Measurements from ENCODE around the gene CKLF.
"Not testable (repeated sequence)": the region's sequence is repeated elsewhere in the genome, so short reads cannot be mapped to it uniquely, and the experiment has no call there.

CKLF gene

DNA sequence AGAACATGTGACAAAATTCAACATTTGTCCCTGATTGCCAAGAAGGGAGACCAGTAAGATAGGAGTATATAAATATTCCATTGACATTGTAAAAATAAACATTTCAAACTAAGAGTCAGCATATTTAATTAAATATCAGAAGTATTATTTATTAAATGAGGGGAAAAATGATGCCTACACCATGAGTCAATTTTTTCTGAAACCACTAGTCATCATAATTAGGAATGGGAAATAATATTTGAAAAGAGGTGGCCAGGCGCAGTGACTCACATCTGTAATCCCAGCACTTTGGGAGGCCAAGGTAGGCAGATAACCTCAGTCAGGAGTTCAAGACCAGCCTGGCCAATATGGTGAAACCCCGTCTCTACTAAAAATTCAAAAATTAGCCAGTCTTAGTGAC lies 16.0 kb downstream of the CKLF start:
- DNase-seq (ENCODE audit: low read depth): no peak

GRCh38 chr16:66569131-66569530 lies 16.8 kb downstream of the CKLF start:
- no peak for DNase-seq (ENCODE audit: low read depth)

- no peak for DNase-seq (ENCODE audit: low read depth)
These were observed 17.5 kb downstream of the CKLF start for GRCh38 chr16:66569827-66570405.

- DNase-seq (ENCODE audit: low read depth): no peak
These were observed 20.0 kb downstream of the CKLF start for GRCh38 chr16:66572356-66572755.

DNA sequence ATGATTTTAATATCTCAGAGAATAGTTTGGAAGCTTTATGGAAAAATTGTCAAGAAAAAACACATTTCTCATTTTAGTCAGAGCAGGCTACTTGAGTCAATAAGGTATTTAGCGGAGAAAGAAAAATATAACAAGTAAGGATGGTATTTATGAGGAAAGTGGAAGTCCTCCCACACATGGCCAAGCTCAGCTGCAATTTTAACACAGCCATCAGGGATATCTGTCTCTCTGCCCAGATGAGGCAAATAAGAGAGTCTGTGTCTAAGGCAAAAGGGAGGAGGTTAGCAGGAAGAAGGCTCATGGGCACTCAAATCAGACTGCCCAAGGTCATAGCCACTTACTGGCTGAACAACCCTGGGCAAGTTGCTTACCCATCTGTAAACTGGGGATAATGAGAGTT lies 21.7 kb downstream of the CKLF start:
- no peak for DNase-seq (ENCODE audit: low read depth)

DNA sequence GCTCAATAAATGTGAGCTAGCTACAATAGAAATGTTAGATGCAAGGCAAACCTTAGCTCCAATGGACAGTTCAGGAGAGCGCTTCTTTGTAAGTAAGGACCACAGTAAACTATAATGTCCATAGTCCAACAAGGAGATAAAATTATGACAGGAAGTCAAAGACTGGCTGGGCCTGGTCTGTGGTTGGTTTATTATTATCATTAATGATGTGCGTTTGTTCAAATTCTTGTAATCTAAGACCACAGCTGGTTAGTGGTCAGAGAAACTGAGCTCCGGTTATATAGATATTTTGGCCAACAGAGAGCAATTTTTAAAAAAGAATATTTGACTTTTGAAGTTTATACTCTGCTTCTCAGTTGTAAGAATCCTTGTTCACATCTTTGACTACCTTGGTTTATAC lies 22.2 kb downstream of the CKLF start:
- DNase-seq (ENCODE audit: low read depth): no peak

DNA sequence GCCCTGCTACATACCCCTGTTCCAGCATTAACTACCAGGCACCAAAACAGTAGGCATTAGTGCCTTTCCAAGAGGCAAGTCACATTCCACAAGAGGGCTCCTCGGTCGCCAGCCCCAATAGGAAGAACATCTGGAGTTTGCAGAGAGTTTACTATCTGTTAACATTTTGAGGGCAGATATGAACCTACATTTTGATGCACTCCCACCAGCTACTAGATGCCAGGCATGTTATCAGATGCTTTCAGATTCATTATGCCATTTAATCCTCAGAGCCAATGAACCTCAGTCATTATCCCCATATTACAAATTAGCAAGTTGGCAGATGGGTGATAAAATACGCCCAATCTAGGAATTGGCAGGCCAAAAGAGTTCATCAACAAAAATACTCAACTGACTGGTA lies 22.7 kb downstream of the CKLF start:
- no peak for DNase-seq (ENCODE audit: low read depth)

DNA sequence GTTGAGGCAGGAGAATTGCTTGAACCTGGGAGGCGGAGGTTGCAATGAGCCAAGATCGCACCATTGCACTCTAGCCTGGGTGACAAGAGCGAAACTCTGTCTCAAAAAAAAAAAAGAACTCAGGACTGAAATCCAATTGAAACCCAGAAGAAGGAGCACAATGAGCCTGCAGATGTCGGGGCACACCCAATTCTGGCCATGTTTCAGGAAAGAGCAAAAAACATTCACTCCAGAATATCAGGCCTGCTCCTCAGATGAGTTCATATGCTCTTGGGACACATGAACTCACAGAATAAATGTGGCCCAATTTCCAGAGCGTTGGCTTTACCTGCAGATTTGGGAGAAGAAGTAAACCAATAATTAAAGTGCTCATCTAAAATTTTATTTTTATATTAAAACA lies 23.9 kb downstream of the CKLF start:
- DNase-seq (ENCODE audit: low read depth): no peak

- DNase-seq (ENCODE audit: low read depth): no peak
These were observed 26.5 kb downstream of the CKLF start, which contains the start of gene CMTM2 for GRCh38 chr16:66578651-66579531. Gene CMTM2 (plus strand): TSS chr16:66579463. CDS start chr16:66579608, 145 bp downstream.

DNA sequence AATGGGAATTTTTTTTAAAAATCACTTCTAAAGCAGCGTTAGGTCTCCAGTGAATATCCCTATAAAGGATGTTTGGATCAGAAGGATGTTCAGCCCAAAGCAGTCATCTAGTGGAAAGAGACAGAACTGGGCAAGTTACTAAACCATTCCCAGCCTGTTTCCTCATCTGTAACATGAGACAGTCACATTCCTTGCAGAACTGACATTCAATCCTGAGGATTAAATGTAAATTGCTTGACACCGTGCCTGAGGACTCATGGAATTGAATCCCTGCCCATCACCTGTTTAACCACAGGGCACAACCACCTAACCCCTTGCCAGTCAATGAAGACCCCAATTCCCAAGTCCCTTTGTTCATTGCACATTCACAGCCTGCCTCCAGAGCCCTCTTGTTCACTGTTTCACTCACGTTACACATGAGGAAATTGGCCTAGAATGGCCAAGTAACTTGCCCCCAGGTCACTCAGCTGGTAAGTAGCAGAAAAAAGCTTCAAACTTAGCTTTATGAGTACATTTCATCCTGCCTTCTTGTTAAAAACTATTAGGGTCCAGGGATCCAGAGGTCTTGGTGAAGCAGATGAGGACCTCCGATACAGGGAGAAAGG lies 28.3 kb downstream of the CKLF start:
- DNase-seq (ENCODE audit: low read depth): no peak

GRCh38 chr16:66581246-66581952 lies 29.0 kb downstream of the CKLF start:
- DNase-seq (ENCODE audit: low read depth): no peak

DNA sequence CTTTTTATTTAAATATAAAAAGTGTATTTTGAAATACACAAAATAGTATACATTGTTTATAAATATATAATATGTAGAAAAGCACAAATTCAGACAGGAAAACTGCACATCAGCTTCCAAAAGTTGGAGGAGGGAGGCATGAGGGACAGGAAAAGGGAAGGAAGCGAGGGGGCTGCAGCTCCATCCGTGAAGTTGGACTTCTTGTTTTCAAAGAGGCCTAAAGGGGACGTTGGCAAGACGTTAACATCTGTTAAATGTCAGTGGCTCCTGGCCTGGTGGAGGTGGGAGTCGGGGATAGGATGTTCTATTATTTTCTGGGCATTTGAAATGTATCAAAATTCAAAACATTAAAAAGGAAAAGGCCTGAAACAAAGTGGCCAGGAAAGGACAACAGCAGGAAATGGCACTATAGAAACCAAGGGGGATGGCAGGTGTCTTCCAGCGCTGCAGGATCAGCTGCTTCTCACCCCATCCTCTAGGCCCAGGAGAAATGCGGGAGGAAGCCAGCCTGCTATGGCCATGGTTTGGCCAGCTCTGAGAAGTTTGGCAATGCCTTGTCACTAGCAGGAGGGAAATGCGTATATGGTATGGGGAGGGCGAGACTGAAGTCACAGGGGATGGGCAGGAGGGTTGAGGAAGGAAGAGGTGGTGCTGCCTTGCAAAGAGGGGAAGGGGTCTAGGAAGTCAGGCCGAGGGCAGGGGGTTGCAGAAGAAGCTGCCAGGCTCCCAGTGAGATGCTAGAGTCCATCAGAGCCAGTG lies 33.3 kb downstream of the CKLF start:
- no peak for DNase-seq (ENCODE audit: low read depth)

- no peak for DNase-seq (ENCODE audit: low read depth)
These were observed 35.7 kb downstream of the CKLF start for GRCh38 chr16:66587881-66588600.

GRCh38 chr16:66588981-66589713 lies 36.8 kb downstream of the CKLF start:
- DNase-seq (ENCODE audit: low read depth): peak; percentile 50

DNA sequence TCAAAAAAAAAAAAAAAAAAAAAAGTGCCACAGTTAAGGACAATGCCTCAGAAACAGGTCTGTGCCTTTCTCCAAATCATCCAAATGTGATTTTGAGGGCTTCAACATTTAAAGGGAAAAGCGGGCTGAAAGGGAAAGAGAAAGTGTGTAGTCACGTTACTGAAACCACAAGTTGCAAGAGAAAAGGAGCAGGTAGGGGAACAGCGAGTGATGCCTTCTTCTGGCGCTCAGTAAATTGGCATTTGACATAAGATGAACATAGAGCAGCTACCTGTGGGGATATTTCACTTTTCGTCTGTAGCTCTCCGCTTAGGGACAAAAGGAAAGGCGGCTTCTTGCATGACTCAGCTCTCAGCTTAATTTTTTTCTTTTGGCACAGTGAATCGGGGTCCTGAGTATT lies 37.9 kb downstream of the CKLF start:
- no peak for DNase-seq (ENCODE audit: low read depth)

DNA sequence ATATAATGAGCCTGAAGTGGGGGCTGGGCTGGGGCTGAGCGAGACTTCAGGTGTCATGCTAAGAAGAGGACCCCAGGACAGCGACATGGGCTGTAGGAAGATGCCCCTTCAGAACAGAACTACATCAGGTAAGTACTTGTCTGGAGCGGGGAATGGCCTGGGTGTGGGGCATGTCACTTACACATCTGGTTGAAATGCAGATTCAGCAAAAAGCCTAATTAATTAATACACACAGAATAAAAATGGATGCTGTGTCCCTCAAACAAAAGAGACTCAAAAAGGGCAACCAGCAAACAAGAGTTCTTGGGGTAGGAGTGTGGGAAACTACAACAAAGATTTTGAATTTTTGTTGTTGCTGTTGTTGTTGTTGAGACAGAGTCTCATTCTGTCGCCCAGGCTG lies 38.6 kb downstream of the CKLF start:
- no peak for DNase-seq (ENCODE audit: low read depth)

DNA sequence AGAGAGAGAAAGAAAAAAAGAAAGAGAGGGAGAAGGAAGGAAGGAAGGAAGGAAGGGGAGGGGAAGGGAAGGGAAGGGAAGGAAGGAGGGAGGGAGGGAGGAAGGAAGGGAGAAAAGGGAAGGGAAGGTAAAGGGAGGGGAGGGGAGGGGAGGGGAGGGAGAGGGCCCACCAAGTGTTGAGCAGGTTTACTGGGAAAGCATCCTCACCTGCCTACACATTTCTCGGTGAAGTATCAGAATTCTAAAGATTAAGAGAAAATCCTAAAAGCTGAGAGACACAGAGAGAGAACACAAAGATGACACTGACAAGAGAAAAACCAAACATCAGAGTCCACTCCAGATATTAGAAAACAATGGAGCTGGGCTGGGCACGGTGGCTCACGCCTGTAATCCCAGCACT lies 39.9 kb downstream of the CKLF start:
- DNase-seq (ENCODE audit: low read depth): no peak

- no peak for DNase-seq (ENCODE audit: low read depth)
These were observed 40.4 kb downstream of the CKLF start for GRCh38 chr16:66592814-66593213.

- DNase-seq (ENCODE audit: low read depth): no peak
These were observed 42.4 kb downstream of the CKLF start for GRCh38 chr16:66594739-66595138.

DNA sequence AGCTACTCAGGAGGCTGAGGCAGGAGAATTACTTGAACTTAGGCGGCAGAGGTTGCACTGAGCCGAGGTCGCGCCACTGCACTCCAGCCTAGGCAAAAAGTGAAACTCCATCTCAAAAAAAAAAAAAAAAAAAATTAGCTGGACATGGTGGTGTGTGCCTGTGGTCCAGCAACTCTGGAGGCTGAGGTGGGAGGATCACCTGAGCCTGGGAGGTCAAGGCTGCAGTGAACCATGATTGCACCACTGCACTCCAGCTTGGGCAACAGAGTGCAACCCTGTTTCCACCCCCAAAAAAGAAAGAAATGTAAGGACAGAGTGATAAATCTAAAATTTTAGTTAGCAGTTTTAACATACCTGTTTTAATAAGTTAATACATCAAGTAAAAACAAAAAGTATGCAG lies 44.2 kb downstream of the CKLF start:
- DNase-seq (ENCODE audit: low read depth): not testable (repeated sequence)

All from activated T-cell treated with anti-CD3 and anti-CD28 coated beads for 48 hours (primary cell).